K562 (cell line): ENCODE measurements around the gene HES3. TPM values are rescaled to one million over a fixed set of nuclear protein-coding genes. Genes with fewer than 3 reads are reported as not detected.
A peak's percentile ranks its signal among the peaks of the same experiment; 100 is the strongest.

Experiments
- ATAC-seq: fragments of 200-7000 bp; cut with Tn5 transposase; 3 replicates; pipeline ENCODE4 v1.9.1; 2020; ENCODE audit warnings: moderate library complexity
- BruUV-seq: library from RNA; stranded (reverse); fragments of 400-500 nt; replicated peaks from 2 replicates; lab custom pipeline; 2021; lab: Mats Ljungman, UMichigan
- CTCF ChIA-PET: fragments of 300-600 bp; formaldehyde crosslinking; extraction: SDS; loops from one replicate; lab custom pipeline; 2021; ENCODE audit warnings: low intra/inter-chr PET ratio; lab: Yijun Ruan, JAX
- POLR2A ChIA-PET: fragments of 300-600, 350-650 bp; sonication (Branson Sonifier 250); formaldehyde crosslinking; extraction: SDS; loops from one replicate; lab custom pipeline; 2021; ENCODE audit warnings: antibody characterized with exemption, inconsistent platforms; lab: Yijun Ruan, JAX
- DNase-seq, 4 experiments: peaks; one replicate each; pipeline versions ENCODE4 v3.0.0 to v3.0.0-alpha.2; 2011 to 2018; ENCODE audit warnings: low spot score in 3 of 4, mixed read lengths in 3 of 4; ENCODE audit errors: extremely low read depth in 1 of 4
- FAIRE-seq: peaks from 2 replicates; lab custom pipeline; 2011; peaks lifted over from hg19 to GRCh38; lab: Jason Lieb, UNC
- H2AFZ ChIP-seq: 2 replicates; pipeline ENCODE4 v1.6.0; 2011; ENCODE audit warnings: low read depth, low read length, control low read depth, inconsistent platforms
- H3K27ac ChIP-seq: fragments of 200-600 bp; 3 replicates; pipeline ENCODE4 v1.8.0; 2011; ENCODE audit warnings: low read depth, mild to moderate bottlenecking, control low read depth, inconsistent platforms, low read length, moderate library complexity, mixed read lengths; ENCODE audit errors: extremely low read depth
- H3K27me3 ChIP-seq, 2 experiments: fragments of 300-600 bp in 1 of 2; 2 replicates in 1 of 2; 3 replicates in 1 of 2; pipeline versions ENCODE4 v1.6.0 to v1.8.0; 2011; ENCODE audit warnings: inconsistent platforms in 2 of 2, low read length in 2 of 2, mild to moderate bottlenecking in 1 of 2, mixed read lengths in 1 of 2, moderate library complexity in 1 of 2; ENCODE audit not compliant: control insufficient read depth in 2 of 2, insufficient read depth in 2 of 2
- H3K36me3 ChIP-seq: fragments of 300-600 bp; 3 replicates; pipeline ENCODE4 v1.8.0; 2011; ENCODE audit warnings: mild to moderate bottlenecking, low read length, inconsistent platforms; ENCODE audit not compliant: control insufficient read depth, insufficient read depth
- H3K4me1 ChIP-seq, 2 experiments: fragments of 200-600 bp in 1 of 2; replicated peaks in 1 of 2; 2 replicates in 1 of 2; 3 replicates in 1 of 2; pipeline versions ENCODE4 v1.5.1 to v1.8.0; 2011; ENCODE audit warnings: inconsistent platforms in 2 of 2, low read length in 2 of 2, mild to moderate bottlenecking in 1 of 2, mixed read lengths in 1 of 2, moderate library complexity in 1 of 2; ENCODE audit not compliant: control insufficient read depth in 2 of 2, insufficient read depth in 2 of 2
- H3K4me2 ChIP-seq: 2 replicates; pipeline ENCODE4 v1.6.1; 2011; ENCODE audit warnings: low read length, control low read depth, inconsistent platforms, mixed read lengths; ENCODE audit not compliant: insufficient read depth
- H3K4me3 ChIP-seq: fragments of 200-600 bp; sonication (generic), shearing (Covaris generic); 2 replicates; pipeline ENCODE4 v1.5.1; 2016; ENCODE audit warnings: control low read depth, inconsistent platforms
- H3K79me2 ChIP-seq: fragments of 200-600 bp; 3 replicates; pipeline ENCODE4 v1.8.0; 2011; ENCODE audit warnings: low read length, inconsistent platforms; ENCODE audit not compliant: control insufficient read depth, insufficient read depth
- H3K9ac ChIP-seq, 2 experiments: 2 replicates each; pipeline versions ENCODE4 v1.6.0 to v1.6.1; 2011; ENCODE audit warnings: low read depth in 2 of 2, low read length in 2 of 2, control low read depth in 1 of 2, inconsistent platforms in 1 of 2, mild to moderate bottlenecking in 1 of 2, mixed read lengths in 1 of 2; ENCODE audit not compliant: insufficient read depth in 1 of 2
- H3K9me1 ChIP-seq: one replicate; pipeline ENCODE4 v1.6.0; 2011; ENCODE audit warnings: inconsistent platforms, mild to moderate bottlenecking, low read length, moderate library complexity; ENCODE audit not compliant: control insufficient read depth, insufficient read depth
- H3K9me3 ChIP-seq: replicated peaks from 2 replicates; pipeline ENCODE4 v1.5.1; 2011; ENCODE audit warnings: low read depth, low read length, inconsistent platforms; ENCODE audit not compliant: control insufficient read depth, insufficient read depth
- H4K20me1 ChIP-seq: replicated peaks from 2 replicates; pipeline ENCODE4 v1.6.1; 2011; ENCODE audit warnings: low read length, inconsistent platforms, mixed read lengths; ENCODE audit not compliant: control insufficient read depth, insufficient read depth
- CAMTA2 ChIP-seq: fragments of 250-450 bp; sonication (Bioruptor Pico); conservative IDR thresholded peaks from 2 replicates; pipeline ENCODE4 v1.5.1; 2022
- GTF2F1 ChIP-seq: IDR thresholded peaks from 2 replicates; pipeline ENCODE4 v1.6.1; 2011; ENCODE audit warnings: low read depth, low read length, improper control_type of control experiment
- KLF1 ChIP-seq: fragments of 450-650 bp; IDR thresholded peaks from 2 replicates; pipeline ENCODE4 v1.6.1; 2016; ENCODE audit warnings: missing genetic modification characterization, missing compliant biosample characterization
- MAZ ChIP-seq, 2 experiments: fragments of 450-650 bp in 1 of 2; sonication (generic) in 1 of 2; formaldehyde crosslinking; IDR thresholded peaks in 1 of 2; conservative IDR thresholded peaks in 1 of 2; 2 replicates each; pipeline versions ENCODE4 v1.4.0 to v1.5.0; 2020; ENCODE audit warnings: mild to moderate bottlenecking in 1 of 2, missing genetic modification reagents in 1 of 2
- MEF2D ChIP-seq: conservative IDR thresholded peaks from 2 replicates; pipeline ENCODE4 v1.6.1; 2016; ENCODE audit warnings: low read depth, missing genetic modification characterization, missing compliant biosample characterization
- RAD21 ChIP-seq, 2 experiments: fragments of 250-450 bp in 1 of 2; fragments of 450-650 bp in 1 of 2; sonication (Bioruptor Pico) in 1 of 2; formaldehyde crosslinking in 1 of 2; IDR thresholded peaks in 1 of 2; conservative IDR thresholded peaks in 1 of 2; 2 replicates each; pipeline versions ENCODE4 v1.4.0 to v1.8.0; 2020 to 2022; ENCODE audit warnings: mild to moderate bottlenecking in 2 of 2, moderate library complexity in 1 of 2
- SAFB ChIP-seq: fragments of 200-400 bp; formaldehyde crosslinking; IDR thresholded peaks from 2 replicates; pipeline ENCODE4 v1.6.1; 2017; ENCODE audit warnings: low read depth, low read length, borderline replicate concordance
- SMAD4 ChIP-seq: fragments of 250-450 bp; sonication (Bioruptor Pico); conservative IDR thresholded peaks from 2 replicates; pipeline ENCODE4 v1.8.0; 2021; ENCODE audit warnings: inconsistent platforms, mild to moderate bottlenecking, moderate library complexity
- ZNF23 ChIP-seq: fragments of 250-450 bp; sonication (Bioruptor Pico); IDR thresholded peaks from 2 replicates; pipeline ENCODE4 v1.4.0; 2020; ENCODE audit warnings: mild to moderate bottlenecking
- WGBS: fragments of 100-300 bp; shearing (Covaris generic); methylation state at CpG from one replicate; pipeline ENCODE4 v1.1.6; 2016; ENCODE audit warnings: low coverage, mixed read lengths; ENCODE audit not compliant: insufficient coverage; ENCODE audit errors: missing lambda C conversion rate; 5-methylcytosine and 5-hydroxymethylcytosine counted together
- in situ Hi-C: fragments of 300-500 bp; cut with MboI; formaldehyde crosslinking; loops from 4 replicates; pipeline ENCODE4 v1.15.0; 2018; ENCODE audit warnings: inconsistent platforms, mixed read lengths
- intact Hi-C: fragments of 100-400 bp; cut with micrococcal nuclease; formaldehyde crosslinking; loops from 2 replicates; pipeline ENCODE4 v1.14.2; 2022
- polyA plus RNA-seq, 8 experiments: library from polyadenylated mRNA; depleted of rRNA in 4 of 8; stranded (reverse) in 5 of 8; unstranded in 3 of 8; fragments of >200 nt; fragmentation: Nextera tagmentation in 2 of 8; fragmentation: Illumina TruSeq in 1 of 8; extraction: Ambion mirVana in 2 of 8; extraction: Trizol in 1 of 8; gene quantifications; 2 replicates each; pipeline versions ENCODE4 v1.2.1 to v1.2.3, GENCODE V29; 2011 to 2014; ENCODE audit warnings: inconsistent platforms in 1 of 8, missing spikeins in 1 of 8
- total RNA-seq, 7 experiments: library from RNA; depleted of rRNA in 6 of 7; stranded (reverse); fragments of >200 nt in 6 of 7; fragmentation: Illumina TruSeq in 2 of 7; extraction: Trizol in 2 of 7; gene quantifications; 2 replicates each; pipeline versions ENCODE4 v1.2.1 to v1.2.3, GENCODE V29; 2011 to 2021; ENCODE audit warnings: low replicate concordance in 1 of 7
- TF ChIP-seq, protein P1 (sequence below): sonication (generic); IDR thresholded peaks from 2 replicates; pipeline ENCODE4 v1.6.1; 2016
- TF ChIP-seq, protein P2 (sequence below), 3 experiments: fragments of 200-800 bp in 1 of 3; sonication (Bioruptor generic) in 1 of 3; sonication (generic) in 1 of 3; formaldehyde crosslinking in 1 of 3; IDR thresholded peaks; 2 replicates each; pipeline versions ENCODE4 v1.6.1 to v1.8.0; 2016 to 2022; ENCODE audit warnings: mild to moderate bottlenecking in 2 of 3, missing compliant biosample characterization in 2 of 3, missing genetic modification characterization in 2 of 3, missing genetic modification reagents in 1 of 3
- TF ChIP-seq, protein P3 (sequence below), 2 experiments: fragments of 450-650 bp in 1 of 2; IDR thresholded peaks; 2 replicates each; pipeline ENCODE4 v1.6.1; 2011 to 2017; ENCODE audit warnings: low read depth in 2 of 2, antibody characterized with exemption in 1 of 2, borderline replicate concordance in 1 of 2, low read length in 1 of 2, mild to moderate bottlenecking in 1 of 2, mixed read lengths in 1 of 2; ENCODE audit not compliant: control insufficient read depth in 1 of 2

The HES3 gene
- total and polyA plus RNA-seq, 9 of the 15 experiments (the other 6 are each of a cell fraction or from before 2014, with no cell fraction given), result not detected

DNA sequence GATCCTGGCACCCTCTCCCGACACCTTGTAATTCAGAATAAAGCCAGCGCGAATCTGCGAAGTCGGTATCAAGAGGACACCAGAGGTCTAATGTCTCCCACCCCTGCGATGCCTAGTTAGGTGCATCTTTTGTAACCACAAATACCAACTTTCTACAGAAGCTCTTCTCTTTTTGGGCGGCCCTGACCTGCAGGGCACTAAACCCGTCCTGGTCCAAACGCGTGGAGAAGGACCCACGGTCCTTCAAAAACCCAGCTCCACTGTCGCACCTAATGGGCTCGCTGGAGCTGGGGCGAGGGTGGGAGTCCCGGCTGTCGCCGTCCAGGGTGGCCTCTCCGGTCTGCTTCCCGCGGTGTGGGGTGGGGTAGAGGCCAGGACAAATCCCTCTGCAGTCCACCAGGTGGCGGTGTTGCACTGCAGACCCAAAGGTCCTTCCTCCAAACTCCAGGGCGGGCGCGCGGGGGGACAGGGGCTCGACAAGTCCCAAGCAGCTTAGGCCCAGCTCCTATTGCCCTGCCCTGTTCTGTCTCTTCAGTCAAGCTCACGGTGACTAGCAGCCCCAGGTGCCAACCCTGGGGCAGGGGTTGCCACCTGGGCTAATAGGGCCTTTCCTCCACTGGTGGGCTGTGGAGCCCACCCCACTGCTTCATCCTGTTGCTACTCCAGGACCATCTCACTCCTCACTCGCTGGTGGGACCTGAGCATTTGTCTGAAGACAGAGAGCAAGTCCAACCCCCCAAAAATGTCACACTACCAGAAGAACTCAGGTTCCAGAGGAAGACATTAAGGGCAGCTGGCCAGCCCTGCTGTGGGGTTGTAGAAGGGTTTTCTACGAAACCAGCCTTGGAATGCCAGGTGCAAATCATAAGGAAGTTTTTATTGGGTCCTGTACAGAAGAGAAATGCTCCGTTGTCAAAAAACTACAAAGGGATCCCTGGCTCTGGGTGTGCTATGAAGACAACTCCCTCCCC lies 2.8 kb downstream of the HES3 start:
- H3K4me2 ChIP-seq, result no peak overlapping the region
- H3K27ac ChIP-seq, result no peak overlapping the region
- no peaks in the 10 kb centered on the region for H3K79me2 ChIP-seq
- ChIA-PET CTCF (interaction anchor here (0.5 to 6.6 kb wide), 17 partner anchors 15 to 250 kb away, joined by 3 to 131 read pairs (median 4); no protein-coding TSS in a partner anchor), POLR2A (interaction anchor here (0.6 to 1.1 kb wide), 11 partner anchors 14 to 1192 kb away, joined by 3 to 4 read pairs (median 3); no protein-coding TSS in a partner anchor)
- peak; percentile 93 for FAIRE-seq
- no peak overlapping the region for H2AFZ ChIP-seq
- DNase-seq, result peak; percentile 90 to 94 (median 92)
- peak; percentile 86 for ATAC-seq
- H3K4me1 ChIP-seq, result peaks cover 5 to 68% of the 10 kb centered on the region in 2 experiments; a peak in 3 of 5 replicates
- in situ Hi-C loops (loop anchor here (5.0 kb wide), 1 partner anchor 101 kb away; no protein-coding TSS in a partner anchor), intact Hi-C loops (loop anchor here (1.0 to 2.0 kb wide), 5 partner anchors 34 to 193 kb away; no protein-coding TSS in a partner anchor)
- 2% methylated on average over 30 of the region's 30 CpGs for WGBS
- peaks cover 51% of the 10 kb centered on the region for H4K20me1 ChIP-seq
- H3K9me1 ChIP-seq, result peaks cover 7% of the 10 kb centered on the region
- H3K9ac ChIP-seq, result 0 out of 4 replicates have a peak overlapping the region, but pooled peaks of 1 of the 2 experiments have one; percentile 11
- H3K9me3 ChIP-seq, result no peaks in the 10 kb centered on the region
- no TSS peak for BruUV-seq
- H3K36me3 ChIP-seq, result no peaks in the 10 kb centered on the region
- H3K4me3 ChIP-seq, result no peak overlapping the region
- H3K27me3 ChIP-seq, result peaks cover 27 to 69% of the 10 kb centered on the region in 2 experiments
- TF ChIP-seq CAMTA2 (CRISPR knock-in tag) (no peak), ZNF23 (CRISPR knock-in tag) (no peak), SAFB (no peak), MAZ (CRISPR knock-in tag; conservative IDR thresholded peaks at IDR 0.05 in 1 of 2, IDR thresholded peaks at IDR 0.05 in 1 of 2) (peak; percentile 70 to 82), GTF2F1 (0 out of 2 replicates have a peak, but pooled peaks have one; percentile 45), SMAD4 (CRISPR knock-in tag) (peak; percentile 37; the same call in 1 of the 2 replicates), RAD21 (CRISPR knock-in tag; conservative IDR thresholded peaks at IDR 0.05 in 1 of 2, IDR thresholded peaks at IDR 0.05 in 1 of 2) (peak; percentile 96 to 99), MEF2D (tag) (no peak), KLF1 (no peak)
- TF ChIP-seq, protein P1, sequence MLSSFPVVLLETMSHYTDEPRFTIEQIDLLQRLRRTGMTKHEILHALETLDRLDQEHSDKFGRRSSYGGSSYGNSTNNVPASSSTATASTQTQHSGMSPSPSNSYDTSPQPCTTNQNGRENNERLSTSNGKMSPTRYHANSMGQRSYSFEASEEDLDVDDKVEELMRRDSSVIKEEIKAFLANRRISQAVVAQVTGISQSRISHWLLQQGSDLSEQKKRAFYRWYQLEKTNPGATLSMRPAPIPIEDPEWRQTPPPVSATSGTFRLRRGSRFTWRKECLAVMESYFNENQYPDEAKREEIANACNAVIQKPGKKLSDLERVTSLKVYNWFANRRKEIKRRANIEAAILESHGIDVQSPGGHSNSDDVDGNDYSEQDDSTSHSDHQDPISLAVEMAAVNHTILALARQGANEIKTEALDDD, result no peak
- TF ChIP-seq, protein P2, sequence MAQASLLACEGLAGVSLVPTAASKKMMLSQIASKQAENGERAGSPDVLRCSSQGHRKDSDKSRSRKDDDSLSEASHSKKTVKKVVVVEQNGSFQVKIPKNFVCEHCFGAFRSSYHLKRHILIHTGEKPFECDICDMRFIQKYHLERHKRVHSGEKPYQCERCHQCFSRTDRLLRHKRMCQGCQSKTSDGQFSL (CRISPR knock-in tag; IDR thresholded peaks at IDR 0.05), result peak; percentile 90
- TF ChIP-seq, protein P2 (tag; IDR thresholded peaks at IDR 0.05), result no peak
- TF ChIP-seq, protein P3, sequence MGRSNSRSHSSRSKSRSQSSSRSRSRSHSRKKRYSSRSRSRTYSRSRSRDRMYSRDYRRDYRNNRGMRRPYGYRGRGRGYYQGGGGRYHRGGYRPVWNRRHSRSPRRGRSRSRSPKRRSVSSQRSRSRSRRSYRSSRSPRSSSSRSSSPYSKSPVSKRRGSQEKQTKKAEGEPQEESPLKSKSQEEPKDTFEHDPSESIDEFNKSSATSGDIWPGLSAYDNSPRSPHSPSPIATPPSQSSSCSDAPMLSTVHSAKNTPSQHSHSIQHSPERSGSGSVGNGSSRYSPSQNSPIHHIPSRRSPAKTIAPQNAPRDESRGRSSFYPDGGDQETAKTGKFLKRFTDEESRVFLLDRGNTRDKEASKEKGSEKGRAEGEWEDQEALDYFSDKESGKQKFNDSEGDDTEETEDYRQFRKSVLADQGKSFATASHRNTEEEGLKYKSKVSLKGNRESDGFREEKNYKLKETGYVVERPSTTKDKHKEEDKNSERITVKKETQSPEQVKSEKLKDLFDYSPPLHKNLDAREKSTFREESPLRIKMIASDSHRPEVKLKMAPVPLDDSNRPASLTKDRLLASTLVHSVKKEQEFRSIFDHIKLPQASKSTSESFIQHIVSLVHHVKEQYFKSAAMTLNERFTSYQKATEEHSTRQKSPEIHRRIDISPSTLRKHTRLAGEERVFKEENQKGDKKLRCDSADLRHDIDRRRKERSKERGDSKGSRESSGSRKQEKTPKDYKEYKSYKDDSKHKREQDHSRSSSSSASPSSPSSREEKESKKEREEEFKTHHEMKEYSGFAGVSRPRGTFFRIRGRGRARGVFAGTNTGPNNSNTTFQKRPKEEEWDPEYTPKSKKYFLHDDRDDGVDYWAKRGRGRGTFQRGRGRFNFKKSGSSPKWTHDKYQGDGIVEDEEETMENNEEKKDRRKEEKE (IDR thresholded peaks at IDR 0.05; ENCODE audit: borderline replicate concordance in 1 of 2, control insufficient read depth in 1 of 2, low read depth in 2 of 2, low read length in 1 of 2), result no peak
